Karpas-422 (cell line): ENCODE results near the gene MAP4K3. TPM values are rescaled to one million over a fixed set of nuclear protein-coding genes. Genes with fewer than 3 reads are reported as not detected.

Source experiments
- DNase-seq: peaks from one replicate; pipeline ENCODE4 v3.0.0-alpha.2; 2015
- H2AFZ ChIP-seq: fragments of 200-600 bp; sonication (generic); 2 replicates; pipeline ENCODE4 v1.6.1; 2014; ENCODE audit warnings: antibody characterized with exemption, low read length, mixed read lengths
- H3K27ac ChIP-seq: fragments of 200-600 bp; sonication (generic); 2 replicates; pipeline ENCODE4 v1.5.1; 2014; ENCODE audit warnings: mild to moderate bottlenecking, low read length, moderate library complexity
- H3K27me3 ChIP-seq: fragments of 200-600 bp; sonication (generic); 2 replicates; pipeline ENCODE4 v1.6.1; 2014; ENCODE audit warnings: low read length, mixed read lengths
- H3K36me3 ChIP-seq: fragments of 200-600 bp; sonication (generic); 2 replicates; pipeline ENCODE4 v1.6.1; 2014; ENCODE audit warnings: low read length, mixed read lengths; ENCODE audit not compliant: insufficient read depth
- H3K4me1 ChIP-seq: fragments of 200-600 bp; sonication (generic); 2 replicates; pipeline ENCODE4 v1.6.1; 2014; ENCODE audit warnings: mild to moderate bottlenecking, low read length, mixed read lengths
- H3K4me2 ChIP-seq: fragments of 200-600 bp; sonication (generic); 2 replicates; pipeline ENCODE4 v1.6.1; 2014; ENCODE audit warnings: low read length, low read depth, mild to moderate bottlenecking; ENCODE audit not compliant: poor library complexity, severe bottlenecking
- H3K4me3 ChIP-seq: fragments of 200-600 bp; sonication (generic); 2 replicates; pipeline ENCODE4 v1.5.1; 2014; ENCODE audit warnings: mild to moderate bottlenecking, antibody characterized with exemption, low read length, mixed read lengths
- H3K79me2 ChIP-seq: fragments of 200-600 bp; sonication (generic); 2 replicates; pipeline ENCODE4 v1.6.1; 2014; ENCODE audit warnings: mild to moderate bottlenecking, low read length, mixed read lengths
- H3K9ac ChIP-seq: fragments of 200-600 bp; sonication (generic); 2 replicates; pipeline ENCODE4 v1.6.0; 2014; ENCODE audit warnings: low read length
- H3K9me2 ChIP-seq: fragments of 200-600 bp; sonication (generic), shearing (Covaris generic); replicated peaks from 2 replicates; pipeline ENCODE4 v1.6.0; 2014; ENCODE audit warnings: mild to moderate bottlenecking, low read length, moderate library complexity; ENCODE audit not compliant: insufficient read depth
- H3K9me3 ChIP-seq: fragments of 300-700, 200-600 bp; sonication (generic); 2 replicates; pipeline ENCODE4 v1.6.1; 2014; ENCODE audit warnings: low read length, mixed read lengths
- H4K20me1 ChIP-seq: fragments of 200-600 bp; sonication (generic); 2 replicates; pipeline ENCODE4 v1.6.1; 2014; ENCODE audit warnings: mild to moderate bottlenecking, antibody characterized with exemption, low read length, low read depth; ENCODE audit not compliant: insufficient read depth
- total RNA-seq: library from RNA; depleted of rRNA; stranded (reverse); fragments of >200 nt; shearing (Covaris generic); gene quantifications from 2 replicates; pipeline ENCODE4 v1.2.3, GENCODE V29; 2014; ENCODE audit warnings: low replicate concordance

MAP4K3 gene
- total RNA-seq, 1 experiment from 2014 or later, result 11.5 TPM

DNA sequence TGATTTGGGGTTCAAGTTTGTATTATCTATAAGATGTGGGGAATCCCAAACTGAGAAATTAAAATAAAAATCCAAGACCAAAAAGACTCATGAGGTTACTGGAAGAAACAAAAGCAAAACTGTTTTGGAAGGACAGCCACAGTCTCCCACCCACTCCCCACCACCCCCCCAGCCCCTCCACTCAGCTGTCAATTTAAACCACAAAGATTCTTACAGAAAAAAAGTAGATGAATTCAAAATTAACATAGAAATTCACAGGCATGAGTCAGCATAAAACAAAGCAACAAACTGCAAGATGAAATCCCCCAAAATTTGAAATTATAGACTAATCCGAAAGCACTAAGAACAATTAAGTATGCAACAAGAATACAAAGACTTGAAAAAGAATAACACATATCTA, 12.1 kb downstream of the MAP4K3 start:
- DNase-seq, result no peak
- no peaks in the 10 kb centered on the region for H3K27me3 ChIP-seq
- H2AFZ ChIP-seq, result no peak overlapping the region
- no peaks in the 10 kb centered on the region for H3K9me2 ChIP-seq
- no peaks in the 10 kb centered on the region for H3K4me1 ChIP-seq
- H3K27ac ChIP-seq, result no peak overlapping the region
- no peak overlapping the region for H3K4me2 ChIP-seq
- no peaks in the 10 kb centered on the region; the same call in none of the 2 replicates for H3K79me2 ChIP-seq
- no peak overlapping the region for H3K4me3 ChIP-seq
- no peaks in the 10 kb centered on the region for H3K36me3 ChIP-seq
- H3K9me3 ChIP-seq, result no peaks in the 10 kb centered on the region
- H3K9ac ChIP-seq, result no peak overlapping the region
- peaks cover 18% of the 10 kb centered on the region; the same call in 1 of the 2 replicates for H4K20me1 ChIP-seq

DNA sequence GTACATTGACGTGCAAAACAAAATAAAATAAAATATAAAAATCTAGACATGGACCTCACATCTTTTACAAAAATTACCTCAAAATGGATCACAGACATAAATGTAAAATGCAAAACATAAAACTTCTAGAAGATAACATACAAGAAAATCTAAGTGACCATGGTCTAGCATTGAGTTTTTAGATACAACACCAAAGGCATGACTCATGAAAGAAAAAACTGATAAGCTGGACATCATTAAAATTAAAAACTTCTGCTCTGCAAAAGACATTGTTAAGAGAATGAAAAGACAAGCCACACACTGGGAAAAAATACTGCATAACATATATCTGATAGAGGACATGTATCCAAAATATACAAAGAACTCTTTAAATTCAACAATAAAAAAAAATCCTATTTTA, 14.4 kb downstream of the MAP4K3 start:
- no peak overlapping the region for H2AFZ ChIP-seq
- H3K9me3 ChIP-seq, result no peaks in the 10 kb centered on the region
- no peaks in the 10 kb centered on the region; the same call in none of the 2 replicates for H3K79me2 ChIP-seq
- H3K9ac ChIP-seq, result no peak overlapping the region
- no peak for DNase-seq
- peaks cover 30% of the 10 kb centered on the region for H4K20me1 ChIP-seq
- no peak overlapping the region for H3K4me2 ChIP-seq
- H3K27me3 ChIP-seq, result no peaks in the 10 kb centered on the region
- no peak overlapping the region for H3K4me3 ChIP-seq
- H3K36me3 ChIP-seq, result no peaks in the 10 kb centered on the region
- no peaks in the 10 kb centered on the region for H3K4me1 ChIP-seq
- H3K9me2 ChIP-seq, result no peaks in the 10 kb centered on the region
- H3K27ac ChIP-seq, result no peak overlapping the region

DNA sequence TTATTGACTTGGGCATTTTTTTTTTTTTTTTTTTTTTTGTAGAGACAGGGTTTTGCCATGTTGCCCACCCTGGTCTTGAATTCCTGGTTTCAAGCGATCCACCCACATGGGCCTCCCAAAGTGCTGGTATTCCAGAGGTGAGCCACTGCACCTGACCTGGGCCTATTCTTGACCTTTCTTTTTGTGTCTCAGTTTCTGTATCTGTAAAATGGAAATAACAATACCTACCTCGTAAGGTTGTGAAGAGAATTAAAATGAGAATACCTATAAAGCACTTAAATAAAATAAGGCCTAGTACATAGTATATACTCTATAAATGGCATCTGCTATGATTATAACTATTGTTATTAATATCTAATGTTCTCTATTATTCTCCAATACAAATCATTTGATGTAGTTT, 15.7 kb downstream of the MAP4K3 start:
- no peaks in the 10 kb centered on the region for H3K36me3 ChIP-seq
- no peak overlapping the region for H3K27ac ChIP-seq
- no peaks in the 10 kb centered on the region for H3K9me2 ChIP-seq
- no peak for DNase-seq
- H3K9me3 ChIP-seq, result no peaks in the 10 kb centered on the region
- no peak overlapping the region for H2AFZ ChIP-seq
- no peaks in the 10 kb centered on the region for H3K27me3 ChIP-seq
- H3K4me3 ChIP-seq, result no peak overlapping the region
- peaks cover 29% of the 10 kb centered on the region for H4K20me1 ChIP-seq
- no peaks in the 10 kb centered on the region for H3K4me1 ChIP-seq
- no peaks in the 10 kb centered on the region; the same call in none of the 2 replicates for H3K79me2 ChIP-seq
- H3K4me2 ChIP-seq, result no peak overlapping the region
- no peak overlapping the region for H3K9ac ChIP-seq

DNA sequence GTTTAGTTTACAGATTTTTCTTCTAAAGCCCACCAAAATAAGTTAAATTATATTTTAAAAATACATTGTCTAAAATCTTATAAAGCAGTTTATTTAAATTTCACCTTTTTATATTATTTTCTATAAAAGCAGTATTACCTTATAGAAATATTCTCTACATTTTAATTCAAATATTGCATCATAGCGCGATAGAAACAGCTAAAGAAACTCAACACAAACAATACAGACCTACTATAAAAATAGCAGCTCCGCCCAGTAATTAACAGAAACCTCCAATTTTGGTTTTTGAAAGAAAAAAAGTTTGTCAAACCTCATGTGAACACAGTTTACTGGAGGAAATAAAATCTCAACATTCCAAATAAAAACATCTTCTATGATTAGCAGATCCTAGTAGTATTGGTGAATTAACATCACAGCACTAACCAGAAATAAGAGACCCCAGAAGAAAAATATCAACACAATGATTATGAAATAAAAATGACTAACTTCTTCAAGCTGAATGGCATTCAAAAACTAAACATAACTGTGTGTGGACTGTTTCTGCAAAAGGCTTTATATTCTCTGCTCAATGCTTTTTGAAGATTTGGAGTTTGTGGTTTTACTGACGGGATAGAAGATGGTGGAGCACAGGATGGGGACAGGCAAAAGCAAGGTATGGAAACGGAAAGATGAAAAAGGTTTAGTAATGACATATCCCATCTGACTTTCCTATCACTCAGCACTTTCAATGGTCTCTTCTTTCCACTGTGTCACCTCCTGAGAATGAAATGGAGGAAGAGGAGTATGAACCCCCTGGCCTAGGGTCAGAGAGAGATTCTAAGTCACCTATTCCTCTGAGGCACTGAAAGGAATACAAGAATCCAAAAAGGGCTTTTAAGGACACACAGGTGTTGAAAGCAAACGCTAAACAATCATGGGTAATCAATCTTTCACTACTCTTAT, 17.5 kb downstream of the MAP4K3 start:
- no peak overlapping the region for H3K4me2 ChIP-seq
- no peaks in the 10 kb centered on the region for H3K4me1 ChIP-seq
- H3K27ac ChIP-seq, result no peak overlapping the region
- no peak overlapping the region for H3K9ac ChIP-seq
- H3K79me2 ChIP-seq, result no peaks in the 10 kb centered on the region
- no peak for DNase-seq
- H2AFZ ChIP-seq, result no peak overlapping the region
- no peaks in the 10 kb centered on the region for H3K9me2 ChIP-seq
- H3K9me3 ChIP-seq, result no peaks in the 10 kb centered on the region
- peaks cover 36% of the 10 kb centered on the region for H4K20me1 ChIP-seq
- H3K27me3 ChIP-seq, result no peaks in the 10 kb centered on the region
- H3K36me3 ChIP-seq, result no peaks in the 10 kb centered on the region
- no peak overlapping the region for H3K4me3 ChIP-seq

DNA sequence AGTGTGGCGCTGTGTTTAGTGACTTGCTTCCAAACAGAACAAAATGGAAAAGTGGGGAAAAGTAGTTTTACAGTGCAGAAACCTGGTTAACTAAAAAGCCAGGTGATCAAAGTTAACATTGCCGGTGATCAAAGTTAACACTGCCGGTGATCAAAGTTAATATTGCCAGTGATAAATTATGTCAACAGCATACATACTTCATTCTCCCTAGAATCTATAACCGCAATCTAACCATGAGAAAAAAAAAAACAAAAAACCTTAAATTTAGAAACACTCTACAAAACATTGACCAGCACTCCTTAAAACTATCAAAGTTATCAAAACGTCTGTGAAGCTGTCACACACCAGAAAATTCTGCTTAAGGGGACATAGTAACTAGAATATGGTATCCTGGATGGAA, 18.6 kb downstream of the MAP4K3 start:
- no peak overlapping the region for H3K4me2 ChIP-seq
- H3K9me2 ChIP-seq, result no peaks in the 10 kb centered on the region
- peaks cover 40% of the 10 kb centered on the region for H4K20me1 ChIP-seq
- no peaks in the 10 kb centered on the region for H3K79me2 ChIP-seq
- no peak for DNase-seq
- no peak overlapping the region for H3K9ac ChIP-seq
- no peaks in the 10 kb centered on the region for H3K9me3 ChIP-seq
- no peak overlapping the region for H3K4me3 ChIP-seq
- no peaks in the 10 kb centered on the region for H3K4me1 ChIP-seq
- H2AFZ ChIP-seq, result no peak overlapping the region
- H3K27me3 ChIP-seq, result no peaks in the 10 kb centered on the region
- no peaks in the 10 kb centered on the region for H3K36me3 ChIP-seq
- no peak overlapping the region for H3K27ac ChIP-seq

DNA sequence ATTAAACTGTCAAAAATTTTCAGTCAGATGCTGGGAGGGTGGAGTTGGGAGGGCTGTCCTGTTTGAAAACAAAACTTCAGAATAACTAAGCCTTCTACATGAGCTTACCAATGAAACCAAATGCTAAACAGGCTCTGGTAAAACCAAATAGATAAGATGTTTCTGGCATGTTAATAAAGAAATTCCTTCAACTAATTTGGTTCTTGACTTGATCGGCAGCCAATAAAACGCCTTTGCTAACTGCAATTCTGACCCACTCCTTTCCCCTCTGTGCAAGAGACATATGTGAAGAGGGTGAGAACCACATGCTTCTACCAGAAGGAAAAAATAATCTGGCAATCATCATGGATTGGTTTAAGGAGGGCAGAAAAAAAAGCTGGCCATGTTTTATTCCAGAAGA, 20.9 kb downstream of the MAP4K3 start:
- H3K4me2 ChIP-seq, result no peak overlapping the region
- no peaks in the 10 kb centered on the region for H3K36me3 ChIP-seq
- H2AFZ ChIP-seq, result no peak overlapping the region
- no peaks in the 10 kb centered on the region for H3K27me3 ChIP-seq
- H3K79me2 ChIP-seq, result no peaks in the 10 kb centered on the region
- H3K4me1 ChIP-seq, result no peaks in the 10 kb centered on the region; the same call in 1 of the 2 replicates
- H3K9me3 ChIP-seq, result no peaks in the 10 kb centered on the region
- H3K4me3 ChIP-seq, result no peak overlapping the region
- H3K9me2 ChIP-seq, result no peaks in the 10 kb centered on the region
- no peak for DNase-seq
- H3K9ac ChIP-seq, result no peak overlapping the region
- H3K27ac ChIP-seq, result no peak overlapping the region
- peaks cover 56% of the 10 kb centered on the region for H4K20me1 ChIP-seq

DNA sequence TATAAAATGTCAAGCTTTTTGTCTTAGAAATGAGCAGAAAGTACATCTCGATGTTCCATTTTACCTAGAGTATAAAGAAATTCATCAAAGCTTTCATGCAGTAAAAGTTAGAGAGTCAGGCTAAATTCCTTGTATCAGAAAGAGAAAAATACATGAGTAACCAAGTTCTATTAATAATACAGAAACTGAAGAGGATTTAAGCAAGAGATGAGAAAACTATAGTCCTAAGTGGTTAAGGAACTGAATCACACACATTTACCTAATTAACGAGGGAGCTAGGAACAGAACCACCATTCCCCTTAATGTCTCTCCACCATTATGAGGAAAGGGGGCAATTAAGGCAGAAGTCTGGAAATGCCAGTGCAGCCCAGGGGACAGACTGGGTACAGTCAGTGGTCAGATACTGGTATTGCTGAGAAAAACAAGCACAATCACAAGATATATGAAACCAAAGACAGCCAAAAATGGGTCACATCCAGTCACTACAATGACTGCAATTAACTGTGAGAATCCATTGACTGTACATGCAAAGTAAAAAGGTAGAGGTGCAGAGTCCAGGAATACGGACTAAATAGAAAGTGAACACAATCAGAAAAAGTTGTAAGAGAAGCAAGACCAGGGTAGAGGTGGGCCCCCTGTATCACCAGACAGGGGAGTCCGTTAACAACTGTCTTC, 23.9 kb downstream of the MAP4K3 start:
- H3K79me2 ChIP-seq, result no peaks in the 10 kb centered on the region

DNA sequence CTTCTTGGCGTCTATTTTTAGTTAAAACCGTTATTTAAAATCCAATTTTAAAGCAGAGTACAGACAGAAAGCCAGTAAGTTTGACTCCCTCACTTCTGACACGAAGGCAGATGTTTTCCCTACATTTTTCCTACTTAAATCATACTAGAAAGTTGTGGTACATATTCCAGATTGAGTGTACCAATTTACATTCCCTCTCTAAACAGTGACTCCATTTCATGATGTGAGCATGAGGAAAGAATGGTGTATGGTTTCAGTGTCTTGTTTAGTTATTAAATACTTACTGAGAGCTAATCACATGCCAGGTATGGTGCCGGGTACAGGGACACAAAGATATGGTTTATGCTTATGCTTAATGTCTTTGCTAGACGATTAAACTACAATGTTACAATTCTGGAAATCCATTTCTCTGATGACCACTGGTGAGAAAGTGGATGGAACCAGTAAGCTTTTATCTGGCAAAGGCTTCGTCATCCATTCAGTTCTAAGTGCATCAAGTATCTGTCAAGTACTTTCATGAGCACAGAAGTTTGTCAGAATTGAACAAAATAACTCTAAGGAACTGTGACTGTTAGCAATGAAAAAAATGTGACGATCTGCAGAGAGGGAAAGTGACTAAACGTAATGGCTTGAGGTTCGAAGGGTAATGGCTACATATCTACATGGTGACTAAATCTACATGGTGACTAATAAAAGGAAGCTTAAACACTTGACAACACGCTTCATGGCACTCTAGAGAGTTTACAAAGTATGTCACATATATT, 25.7 kb downstream of the MAP4K3 start:
- H4K20me1 ChIP-seq, result peaks cover 75% of the 10 kb centered on the region
- H3K9me3 ChIP-seq, result no peaks in the 10 kb centered on the region
- no peak overlapping the region for H2AFZ ChIP-seq
- H3K4me2 ChIP-seq, result no peak overlapping the region
- no peaks in the 10 kb centered on the region for H3K36me3 ChIP-seq
- no peak overlapping the region for H3K27ac ChIP-seq
- no peak overlapping the region for H3K9ac ChIP-seq
- no peaks in the 10 kb centered on the region for H3K27me3 ChIP-seq
- H3K9me2 ChIP-seq, result no peaks in the 10 kb centered on the region
- H3K79me2 ChIP-seq, result no peaks in the 10 kb centered on the region
- H3K4me3 ChIP-seq, result no peak overlapping the region
- H3K4me1 ChIP-seq, result peaks cover 2% of the 10 kb centered on the region; the same call in 1 of the 2 replicates
- no peak for DNase-seq

More for the DNA sequence above, 23.9 kb downstream of the MAP4K3 start:
- Histone ChIP-seq H2AFZ (no peak overlapping the region), H3K4me1 (peaks cover 2% of the 10 kb centered on the region; the same call in 1 of the 2 replicates), H3K4me2 (no peak overlapping the region), H3K27ac (no peak overlapping the region), H3K27me3 (no peaks in the 10 kb centered on the region), H3K4me3 (no peak overlapping the region), H4K20me1 (peaks cover 61% of the 10 kb centered on the region), H3K36me3 (no peaks in the 10 kb centered on the region), H3K9ac (no peak overlapping the region), H3K9me3 (no peaks in the 10 kb centered on the region), H3K9me2 (no peaks in the 10 kb centered on the region)
- no peak for DNase-seq
